Uterine smooth muscle cell (primary cell): ENCODE measurements around the gene CHST13. TPM values are rescaled to one million over a fixed set of nuclear protein-coding genes. Genes with fewer than 3 reads are reported as not detected.

ENCODE experiments used
- total RNA-seq: library from RNA; depleted of rRNA; stranded (reverse); fragments of >200 nt; gene quantifications from 2 replicates; pipeline ENCODE4 v1.2.3, GENCODE V29; 2014

CHST13 gene, protein sequence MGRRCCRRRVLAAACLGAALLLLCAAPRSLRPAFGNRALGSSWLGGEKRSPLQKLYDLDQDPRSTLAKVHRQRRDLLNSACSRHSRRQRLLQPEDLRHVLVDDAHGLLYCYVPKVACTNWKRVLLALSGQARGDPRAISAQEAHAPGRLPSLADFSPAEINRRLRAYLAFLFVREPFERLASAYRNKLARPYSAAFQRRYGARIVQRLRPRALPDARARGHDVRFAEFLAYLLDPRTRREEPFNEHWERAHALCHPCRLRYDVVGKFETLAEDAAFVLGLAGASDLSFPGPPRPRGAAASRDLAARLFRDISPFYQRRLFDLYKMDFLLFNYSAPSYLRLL
- total RNA-seq, result not detected in 2 replicates

DNA sequence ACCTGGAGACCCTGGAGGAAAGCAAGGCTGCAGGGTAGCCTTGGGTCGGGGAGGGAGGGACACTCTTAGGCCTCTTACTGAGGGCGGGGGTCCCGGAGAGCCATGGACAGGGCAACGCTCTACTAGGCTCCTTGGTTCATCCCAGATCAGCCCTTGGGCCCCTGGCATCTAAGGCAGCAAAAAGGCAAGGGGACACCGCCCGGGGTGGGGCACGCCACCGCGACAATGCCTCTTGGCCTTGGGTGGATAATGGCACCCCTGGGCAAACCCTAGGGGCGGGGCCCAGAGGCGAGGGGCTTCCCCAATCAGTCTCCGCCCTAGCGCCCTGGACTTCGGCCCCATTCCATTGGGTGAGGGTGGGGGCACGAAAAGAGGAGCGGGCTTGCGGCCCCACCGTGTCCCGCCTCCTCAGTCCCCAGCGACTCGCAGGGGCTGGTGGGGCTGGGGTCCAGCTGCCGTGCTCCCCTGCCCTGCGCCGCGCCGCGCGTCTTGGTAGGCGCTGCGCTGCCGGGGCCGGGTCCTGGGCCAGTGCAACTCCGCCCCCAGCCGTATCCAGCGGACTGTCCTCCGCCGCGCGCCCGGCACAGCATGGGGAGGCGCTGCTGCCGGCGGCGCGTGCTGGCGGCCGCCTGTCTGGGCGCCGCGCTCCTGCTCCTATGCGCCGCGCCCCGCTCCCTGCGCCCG is at the start of gene CHST13:
TSS of gene CHST13 (plus strand) at position 411 of the 684 bp plus-strand sequence. CDS start at position 589, 178 bp downstream.

DNA sequence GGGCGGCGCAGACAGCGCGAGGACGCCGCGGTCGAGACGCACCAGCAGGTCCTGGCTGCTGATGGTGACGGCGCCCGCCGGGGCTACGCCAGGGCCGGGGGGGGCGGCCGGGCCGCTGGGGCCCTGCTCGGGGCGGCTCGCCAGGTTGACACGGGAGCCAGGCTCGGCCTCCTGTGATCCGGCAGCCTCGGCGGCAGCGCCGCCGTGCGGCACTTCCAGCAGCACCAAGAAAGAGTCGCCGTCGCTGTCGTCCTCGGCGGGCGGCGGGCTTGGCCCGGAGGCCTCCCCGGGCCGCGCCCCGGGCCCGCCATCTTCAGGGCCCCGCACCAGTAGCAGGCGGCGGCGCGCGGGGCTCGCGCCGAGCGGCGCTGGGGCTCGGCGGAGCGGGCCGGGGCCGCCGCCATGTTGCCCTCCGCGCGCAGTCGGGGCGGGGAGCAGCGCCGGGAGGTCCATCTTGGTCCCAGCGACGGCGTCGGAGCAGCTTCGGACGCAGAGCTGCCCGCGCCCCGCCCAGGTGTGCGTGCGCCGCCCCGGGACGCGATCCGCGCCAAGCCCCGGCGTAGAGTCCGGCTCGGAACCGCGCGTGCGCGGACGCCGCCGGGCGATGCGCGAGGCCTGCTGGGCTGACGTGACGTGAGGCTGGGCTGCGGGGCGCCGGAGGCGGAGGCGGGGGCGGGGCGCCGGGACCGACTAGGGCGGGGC is 48.4 kb upstream of the CHST13 start, which contains the start of gene ZXDC:
TSS of gene ZXDC (minus strand) at position 479 of the 702 bp plus-strand sequence. CDS start at position 453, 26 bp downstream.

DNA sequence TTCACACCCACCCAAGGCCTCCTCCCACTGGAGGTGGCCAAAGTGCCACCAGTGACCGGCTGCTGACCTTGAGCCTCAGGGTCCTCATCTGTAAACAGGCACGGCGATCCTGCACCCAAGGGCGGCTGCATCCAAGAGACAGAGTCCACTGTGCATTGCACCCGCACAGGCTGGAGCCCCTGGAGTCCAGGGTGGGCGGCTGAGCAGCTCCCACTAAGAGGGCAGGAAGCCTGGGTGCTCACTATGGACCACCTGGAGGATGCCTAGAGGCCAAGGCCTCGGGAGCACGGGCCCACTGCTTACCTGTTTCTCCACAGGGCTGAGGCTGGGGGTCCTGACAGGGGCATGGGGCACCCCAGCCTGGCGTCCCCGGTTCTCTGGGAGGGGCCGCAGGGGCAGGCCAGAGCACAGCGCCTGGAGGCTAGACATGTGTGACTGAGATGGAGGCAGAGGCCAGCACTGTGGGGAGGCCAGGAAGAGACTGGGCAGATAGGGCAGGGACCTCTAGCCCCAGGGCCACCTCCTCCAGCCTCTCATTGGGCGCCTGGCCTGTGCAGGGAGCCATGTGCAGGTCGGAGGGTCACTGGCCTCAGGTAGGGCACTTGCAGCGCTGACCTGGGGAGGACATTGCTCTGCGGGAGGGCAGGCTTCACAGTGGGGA is 6.5 kb upstream of the CHST13 start, which contains the start of gene UROC1:
TSS of gene UROC1 (minus strand) at position 483 of the 661 bp plus-strand sequence. CDS start at position 429, 54 bp downstream.

DNA sequence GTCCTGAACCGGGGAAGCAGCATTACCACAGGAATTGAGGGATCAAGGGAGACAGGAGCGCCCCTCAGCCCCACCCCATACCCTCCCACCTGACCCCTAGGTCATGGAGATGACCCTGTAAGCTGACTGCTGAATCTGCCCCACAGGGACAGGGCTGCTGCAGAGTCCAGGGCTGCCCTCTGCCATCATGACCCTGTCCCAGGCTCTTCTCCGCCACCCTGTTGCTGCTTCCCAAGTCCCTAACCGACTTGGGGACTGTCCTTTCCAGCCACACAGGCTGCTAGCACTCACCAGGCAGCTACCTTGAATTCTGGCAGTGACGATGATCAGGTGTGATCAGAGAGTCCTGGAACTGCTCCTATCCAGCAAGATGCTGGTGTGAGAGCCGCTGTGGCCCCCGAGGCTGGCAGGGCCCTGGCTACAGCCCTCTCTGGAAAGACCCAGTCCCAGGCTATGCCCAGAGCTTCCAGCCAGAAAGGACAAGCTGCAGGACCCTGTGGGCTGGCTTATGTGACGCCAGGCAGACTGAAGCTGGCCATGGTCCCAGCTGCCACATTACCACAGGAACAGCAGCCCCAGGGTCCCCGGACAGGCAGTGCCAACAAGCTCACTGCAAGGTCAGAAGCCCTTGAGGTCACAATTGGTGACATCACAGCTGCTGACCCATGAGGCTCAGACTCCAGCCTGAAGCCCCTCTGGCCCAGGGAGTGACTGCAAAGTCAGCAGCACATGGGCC is 34.5 kb downstream of the CHST13 start, which contains the start of gene C3orf22:
TSS of gene C3orf22 (minus strand) at position 597 of the 736 bp plus-strand sequence. CDS start 5,542 bp downstream, outside the sequence.

Other genes with a start within 250 kb of the CHST13 start
- 1.5 and 3.4 TPM in 2 replicates for gene KLF15, start 166.7 kb upstream of the CHST13 start, total RNA-seq
- gene CFAP100, start 129.2 kb upstream of the CHST13 start, total RNA-seq, result not detected in 2 replicates
- gene ZXDC, start 48.3 kb upstream of the CHST13 start, total RNA-seq, result 24.1 and 29.5 TPM in 2 replicates
- not detected in 2 replicates for gene UROC1, start 6.4 kb upstream of the CHST13 start, total RNA-seq
- gene C3orf22, start 34.8 kb downstream of the CHST13 start, total RNA-seq, result not detected in 2 replicates
- gene TXNRD3, start 131.0 kb downstream of the CHST13 start, total RNA-seq, result 8.6 and 10.2 TPM in 2 replicates
- 15.1 and 18.5 TPM in 2 replicates for gene CHCHD6, start 180.1 kb downstream of the CHST13 start, total RNA-seq